SK-N-SH treated with all-trans-retinoic acid at 6 μM for 48 hours (cell line): ENCODE data around the gene TADA2A.

Experiments used
- ATAC-seq: fragments of 200-7000 bp; cut with Tn5 transposase; 3 replicates; pipeline ENCODE4 v1.9.1; 2020; ENCODE audit warnings: mild to moderate bottlenecking, moderate library complexity
- ARNTL ChIP-seq: fragments of 450-650 bp; formaldehyde crosslinking; IDR thresholded peaks from 2 replicates; pipeline ENCODE4 v1.5.0; 2020; ENCODE audit warnings: low read depth, mild to moderate bottlenecking, moderate library complexity, borderline replicate concordance
- BACH2 ChIP-seq: fragments of 250-450 bp; sonication (Bioruptor Pico); IDR thresholded peaks from 2 replicates; pipeline ENCODE4 v1.9.0; 2021; ENCODE audit warnings: mild to moderate bottlenecking, borderline replicate concordance
- CSDC2 ChIP-seq: fragments of 250-450 bp; sonication (Bioruptor Pico); IDR thresholded peaks from 2 replicates; pipeline ENCODE4 v1.5.0; 2020; ENCODE audit warnings: mild to moderate bottlenecking, moderate library complexity
- ESRRG ChIP-seq: fragments of 250-450 bp; sonication (Bioruptor Pico); IDR thresholded peaks from 2 replicates; pipeline ENCODE4 v1.6.1; 2021; ENCODE audit warnings: mild to moderate bottlenecking
- GLIS3 ChIP-seq: fragments of 250-450 bp; sonication (Bioruptor Pico); IDR thresholded peaks from 2 replicates; pipeline ENCODE4 v1.5.0; 2020; ENCODE audit warnings: mild to moderate bottlenecking, moderate library complexity
- ISL1 ChIP-seq: fragments of 250-450 bp; sonication (Bioruptor Pico); IDR thresholded peaks from 2 replicates; pipeline ENCODE4 v2.1.2; 2022; ENCODE audit warnings: mild to moderate bottlenecking, moderate library complexity
- OSR1 ChIP-seq: fragments of 250-450 bp; sonication (Bioruptor Pico); IDR thresholded peaks from 2 replicates; pipeline ENCODE4 v1.8.0; 2022; ENCODE audit warnings: moderate library complexity, mild to moderate bottlenecking, inconsistent platforms
- PPARA ChIP-seq: fragments of 250-450 bp; sonication (Bioruptor Pico); IDR thresholded peaks from 2 replicates; pipeline ENCODE4 v1.5.0; 2020; ENCODE audit warnings: mild to moderate bottlenecking, borderline replicate concordance
- RARB ChIP-seq: fragments of 250-450 bp; sonication (Bioruptor Pico); IDR thresholded peaks from 2 replicates; pipeline ENCODE4 v1.8.0; 2021; ENCODE audit warnings: mild to moderate bottlenecking, moderate library complexity
- SNAI2 ChIP-seq: fragments of 250-450 bp; sonication (Bioruptor Pico); IDR thresholded peaks from 2 replicates; pipeline ENCODE4 v1.5.0; 2020; ENCODE audit warnings: mild to moderate bottlenecking, moderate library complexity
- TCF4 ChIP-seq: fragments of 250-450 bp; sonication (Bioruptor Pico); IDR thresholded peaks from 2 replicates; pipeline ENCODE4 v1.8.0; 2021; ENCODE audit warnings: mild to moderate bottlenecking, moderate library complexity, borderline replicate concordance
- TOX ChIP-seq: fragments of 250-450 bp; sonication (Bioruptor Pico); IDR thresholded peaks from 2 replicates; pipeline ENCODE4 v1.8.0; 2021; ENCODE audit warnings: mild to moderate bottlenecking, moderate library complexity, borderline replicate concordance
- ZC3H10 ChIP-seq: fragments of 250-450 bp; sonication (Bioruptor Pico); IDR thresholded peaks from 2 replicates; pipeline ENCODE4 v1.5.1; 2021; ENCODE audit warnings: mild to moderate bottlenecking, moderate library complexity
- ZFP3 ChIP-seq: fragments of 250-450 bp; sonication (Bioruptor Pico); IDR thresholded peaks from 2 replicates; pipeline ENCODE4 v1.5.0; 2020; ENCODE audit warnings: mild to moderate bottlenecking, moderate library complexity
- ZFP30 ChIP-seq: fragments of 450-650 bp; formaldehyde crosslinking; IDR thresholded peaks from 2 replicates; pipeline ENCODE4 v1.5.0; 2022; ENCODE audit warnings: mild to moderate bottlenecking, moderate library complexity
- ZNF565 ChIP-seq: fragments of 450-650 bp; formaldehyde crosslinking; conservative IDR thresholded peaks from 2 replicates; pipeline ENCODE4 v1.5.0; 2020; ENCODE audit warnings: low read depth, mild to moderate bottlenecking, moderate library complexity
- ZNF70 ChIP-seq: fragments of 450-650 bp; formaldehyde crosslinking; IDR thresholded peaks from 2 replicates; pipeline ENCODE4 v1.5.0; 2020; ENCODE audit warnings: mild to moderate bottlenecking, moderate library complexity
- ZNF8 ChIP-seq: fragments of 450-650 bp; formaldehyde crosslinking; IDR thresholded peaks from 2 replicates; pipeline ENCODE4 v1.5.0; 2020; ENCODE audit warnings: mild to moderate bottlenecking, moderate library complexity
- TF ChIP-seq, protein P1 (sequence below): fragments of 250-450 bp; sonication (Bioruptor Pico); IDR thresholded peaks from 2 replicates; pipeline ENCODE4 v1.5.1; 2021; ENCODE audit warnings: mild to moderate bottlenecking, moderate library complexity
- TF ChIP-seq, protein P2 (sequence below): fragments of 250-450 bp; sonication (Bioruptor Pico); IDR thresholded peaks from 2 replicates; pipeline ENCODE4 v1.8.0; 2020; ENCODE audit warnings: mild to moderate bottlenecking, moderate library complexity, borderline replicate concordance
- TF ChIP-seq, protein P3 (sequence below): fragments of 250-450 bp; sonication (Bioruptor Pico); IDR thresholded peaks from 2 replicates; pipeline ENCODE4 v1.5.1; 2020; ENCODE audit warnings: low read depth, mild to moderate bottlenecking, moderate library complexity

Gene TADA2A

GRCh38 chr17:37373530-37374159 lies 33.0 kb upstream of the TADA2A start (continued):
- no peak for TF ChIP-seq ESRRG (CRISPR knock-in tag)
- TF ChIP-seq TCF4 (CRISPR knock-in tag): no peak
- TF ChIP-seq, protein P1, sequence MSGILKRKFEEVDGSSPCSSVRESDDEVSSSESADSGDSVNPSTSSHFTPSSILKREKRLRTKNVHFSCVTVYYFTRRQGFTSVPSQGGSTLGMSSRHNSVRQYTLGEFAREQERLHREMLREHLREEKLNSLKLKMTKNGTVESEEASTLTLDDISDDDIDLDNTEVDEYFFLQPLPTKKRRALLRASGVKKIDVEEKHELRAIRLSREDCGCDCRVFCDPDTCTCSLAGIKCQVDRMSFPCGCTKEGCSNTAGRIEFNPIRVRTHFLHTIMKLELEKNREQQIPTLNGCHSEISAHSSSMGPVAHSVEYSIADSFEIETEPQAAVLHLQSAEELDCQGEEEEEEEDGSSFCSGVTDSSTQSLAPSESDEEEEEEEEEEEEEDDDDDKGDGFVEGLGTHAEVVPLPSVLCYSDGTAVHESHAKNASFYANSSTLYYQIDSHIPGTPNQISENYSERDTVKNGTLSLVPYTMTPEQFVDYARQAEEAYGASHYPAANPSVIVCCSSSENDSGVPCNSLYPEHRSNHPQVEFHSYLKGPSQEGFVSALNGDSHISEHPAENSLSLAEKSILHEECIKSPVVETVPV (CRISPR knock-in tag): no peak
- no peak for TF ChIP-seq RARB
- TF ChIP-seq ZNF565 (CRISPR knock-in tag): no peak
- no peak for TF ChIP-seq OSR1 (CRISPR knock-in tag)
- TF ChIP-seq ISL1: no peak
- TF ChIP-seq BACH2 (CRISPR knock-in tag): no peak

GRCh38 chr17:37375706-37376105 lies 31.0 kb upstream of the TADA2A start, which contains the start of gene C17orf78:
TSS of gene C17orf78 (plus strand) at chr17:37375985. CDS start at chr17:37376093, 108 bp downstream.
- no peak for TF ChIP-seq ZFP30 (CRISPR knock-in tag)
- TF ChIP-seq ZNF70: no peak
- TF ChIP-seq RARB: no peak
- TF ChIP-seq GLIS3 (CRISPR knock-in tag): no peak
- TF ChIP-seq ISL1: no peak
- no peak for TF ChIP-seq ZC3H10 (CRISPR knock-in tag)
- TF ChIP-seq SNAI2 (CRISPR knock-in tag): no peak
- TF ChIP-seq, protein P1 (CRISPR knock-in tag): no peak
- no peak for TF ChIP-seq ESRRG (CRISPR knock-in tag)
- TF ChIP-seq, protein P2, sequence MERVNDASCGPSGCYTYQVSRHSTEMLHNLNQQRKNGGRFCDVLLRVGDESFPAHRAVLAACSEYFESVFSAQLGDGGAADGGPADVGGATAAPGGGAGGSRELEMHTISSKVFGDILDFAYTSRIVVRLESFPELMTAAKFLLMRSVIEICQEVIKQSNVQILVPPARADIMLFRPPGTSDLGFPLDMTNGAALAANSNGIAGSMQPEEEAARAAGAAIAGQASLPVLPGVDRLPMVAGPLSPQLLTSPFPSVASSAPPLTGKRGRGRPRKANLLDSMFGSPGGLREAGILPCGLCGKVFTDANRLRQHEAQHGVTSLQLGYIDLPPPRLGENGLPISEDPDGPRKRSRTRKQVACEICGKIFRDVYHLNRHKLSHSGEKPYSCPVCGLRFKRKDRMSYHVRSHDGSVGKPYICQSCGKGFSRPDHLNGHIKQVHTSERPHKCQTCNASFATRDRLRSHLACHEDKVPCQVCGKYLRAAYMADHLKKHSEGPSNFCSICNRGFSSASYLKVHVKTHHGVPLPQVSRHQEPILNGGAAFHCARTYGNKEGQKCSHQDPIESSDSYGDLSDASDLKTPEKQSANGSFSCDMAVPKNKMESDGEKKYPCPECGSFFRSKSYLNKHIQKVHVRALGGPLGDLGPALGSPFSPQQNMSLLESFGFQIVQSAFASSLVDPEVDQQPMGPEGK (CRISPR knock-in tag): no peak
- TF ChIP-seq, protein P3, sequence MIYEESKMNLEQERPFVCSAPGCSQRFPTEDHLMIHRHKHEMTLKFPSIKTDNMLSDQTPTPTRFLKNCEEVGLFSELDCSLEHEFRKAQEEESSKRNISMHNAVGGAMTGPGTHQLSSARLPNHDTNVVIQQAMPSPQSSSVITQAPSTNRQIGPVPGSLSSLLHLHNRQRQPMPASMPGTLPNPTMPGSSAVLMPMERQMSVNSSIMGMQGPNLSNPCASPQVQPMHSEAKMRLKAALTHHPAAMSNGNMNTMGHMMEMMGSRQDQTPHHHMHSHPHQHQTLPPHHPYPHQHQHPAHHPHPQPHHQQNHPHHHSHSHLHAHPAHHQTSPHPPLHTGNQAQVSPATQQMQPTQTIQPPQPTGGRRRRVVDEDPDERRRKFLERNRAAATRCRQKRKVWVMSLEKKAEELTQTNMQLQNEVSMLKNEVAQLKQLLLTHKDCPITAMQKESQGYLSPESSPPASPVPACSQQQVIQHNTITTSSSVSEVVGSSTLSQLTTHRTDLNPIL (CRISPR knock-in tag): no peak
- no peak for TF ChIP-seq ZNF8 (CRISPR knock-in tag)
- no peak for TF ChIP-seq CSDC2 (CRISPR knock-in tag)
- ATAC-seq: no peak

DNA sequence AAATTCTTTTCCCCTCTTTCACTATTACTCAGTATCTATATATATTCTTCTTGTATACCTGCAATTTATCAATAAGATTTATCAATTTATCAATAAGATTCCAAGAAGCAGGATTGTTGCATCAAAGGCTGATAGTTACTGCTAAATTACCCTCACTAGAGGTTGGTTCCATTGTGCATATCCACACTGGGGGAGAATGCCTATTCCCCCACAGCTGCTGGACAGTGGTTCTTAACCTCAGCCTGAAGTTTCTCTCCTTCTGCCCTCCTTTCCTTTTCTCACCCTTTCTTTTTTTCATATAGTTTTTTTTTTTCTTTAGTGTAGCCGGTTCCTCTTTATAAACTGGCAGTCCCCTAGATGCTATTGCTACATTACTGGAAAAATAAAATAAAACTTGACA lies 24.6 kb upstream of the TADA2A start:
- no peak for ATAC-seq
- no peak for TF ChIP-seq RARB
- TF ChIP-seq ARNTL: no peak
- TF ChIP-seq ZFP3 (CRISPR knock-in tag): no peak
- TF ChIP-seq PPARA (CRISPR knock-in tag): no peak
- TF ChIP-seq ISL1: no peak
- TF ChIP-seq, protein P1 (CRISPR knock-in tag): no peak
- TF ChIP-seq TOX (CRISPR knock-in tag): no peak
- TF ChIP-seq, all 23 proteins: peak for 0

- peak; percentile 84 for ATAC-seq
Observed at GRCh38 chr17:37384560-37385149, 22.0 kb upstream of the TADA2A start.

More at GRCh38 chr17:37384560-37385149, 22.0 kb upstream of the TADA2A start:
- TF ChIP-seq, protein P3 (CRISPR knock-in tag): 0 out of 2 replicates have a peak, but pooled peaks have one; percentile 42
- peak; percentile 76 for TF ChIP-seq ISL1
- no peak for TF ChIP-seq TCF4 (CRISPR knock-in tag)
- no peak for TF ChIP-seq ZNF565 (CRISPR knock-in tag)
- TF ChIP-seq, protein P2 (CRISPR knock-in tag): no peak
- TF ChIP-seq, all 23 proteins: peak for 2
